T1000 (cell line): ENCODE measurements around the gene ZNF680.
"Not testable (repeated sequence)": the region's sequence is repeated elsewhere in the genome, so short reads cannot be mapped to it uniquely, and the experiment has no call there.

Source experiments
- DNase-seq: peaks from one replicate; lab custom pipeline; 2025; ENCODE audit warnings: mixed read lengths; lab: John Stamatoyannopoulos, UW

ZNF680 gene

GRCh38 chr7:64555046-64555445 lies 7.8 kb downstream of the ZNF680 start:
- no peak for DNase-seq

- DNase-seq: not testable (repeated sequence)
Observed at GRCh38 chr7:64554188-64554587, 8.7 kb downstream of the ZNF680 start.

GRCh38 chr7:64551375-64552142 lies 11.3 kb downstream of the ZNF680 start:
- no peak for DNase-seq

GRCh38 chr7:64544010-64544409 lies 18.9 kb downstream of the ZNF680 start:
- no peak for DNase-seq

- peak; percentile 33 for DNase-seq
Observed at GRCh38 chr7:64541438-64542359, 21.2 kb downstream of the ZNF680 start.

- no peak for DNase-seq
Observed at GRCh38 chr7:64533756-64534155, 29.1 kb downstream of the ZNF680 start.

GRCh38 chr7:64528770-64529169 lies 34.1 kb downstream of the ZNF680 start:
- DNase-seq: no peak

- DNase-seq: no peak
Observed at GRCh38 chr7:64521409-64521984, 41.4 kb downstream of the ZNF680 start.

GRCh38 chr7:64516451-64516850 lies 46.4 kb downstream of the ZNF680 start:
- DNase-seq: no peak

- no peak for DNase-seq
Observed at GRCh38 chr7:64515781-64516180, 47.1 kb downstream of the ZNF680 start.

- DNase-seq: peak; percentile 22
Observed at GRCh38 chr7:64515330-64515729, 47.5 kb downstream of the ZNF680 start.

GRCh38 chr7:64509583-64509982 lies 53.3 kb downstream of the ZNF680 start:
- no peak for DNase-seq

- DNase-seq: no peak
Observed at GRCh38 chr7:64504581-64505120, 58.2 kb downstream of the ZNF680 start.

GRCh38 chr7:64498270-64498669 lies 64.6 kb downstream of the ZNF680 start:
- DNase-seq: no peak

- no peak for DNase-seq
Observed at GRCh38 chr7:64494912-64495461, 67.9 kb downstream of the ZNF680 start.

GRCh38 chr7:64485623-64486022 lies 77.2 kb downstream of the ZNF680 start:
- no peak for DNase-seq
